Right atrium auricular region (tissue), 2 donors: ENCODE data around the gene CTSH. TPM values are rescaled to one million over a fixed set of nuclear protein-coding genes. Genes with fewer than 3 reads are reported as not detected.

Experiments
- DNase-seq: peaks from one replicate; pipeline ENCODE4 v3.0.0-alpha.2; 2019; ENCODE audit warnings: low spot score
- H3K27ac ChIP-seq, 2 donors: fragments of 200-600 bp; sonication (generic); 1 replicate in 1 of 2; 2 replicates in 1 of 2; pipeline ENCODE4 v1.5.1; 2016 to 2019
- H3K27me3 ChIP-seq, 2 donors: fragments of 200-600 bp; sonication (generic); one replicate each; pipeline versions ENCODE4 v1.5.1 to v1.6.0; 2017 to 2019
- H3K36me3 ChIP-seq: fragments of 200-600 bp; sonication (generic); one replicate; pipeline ENCODE4 v1.5.1; 2016
- H3K4me1 ChIP-seq, 2 donors: fragments of 200-600 bp; sonication (generic); one replicate each; pipeline versions ENCODE4 v1.5.1 to v1.6.0; 2017 to 2019
- H3K4me3 ChIP-seq, 2 donors: fragments of 200-600 bp; sonication (generic); 1 replicate in 1 of 2; 2 replicates in 1 of 2; pipeline ENCODE4 v1.5.1; 2017 to 2019; ENCODE audit warnings: mild to moderate bottlenecking in 1 of 2, moderate library complexity in 1 of 2
- H3K9me3 ChIP-seq, 2 donors: fragments of 200-600 bp; sonication (generic); one replicate each; pipeline ENCODE4 v1.5.1; 2019
- CTCF ChIP-seq, 2 donors: fragments of 200-600 bp; sonication (generic); IDR thresholded peaks; one replicate each; pipeline ENCODE4 v1.5.1; 2019; ENCODE audit warnings: antibody characterized with exemption in 2 of 2
- total RNA-seq, 2 donors: library from RNA; depleted of rRNA; stranded (reverse); fragments of >200 nt; gene quantifications; one replicate each; pipeline ENCODE4 v1.1.0, GENCODE V29; 2016

The CTSH gene
- total RNA-seq, 2 donors from 2014 or later = 51.0 to 114 TPM

GRCh38 chr15:78959360-78959759 is 14.5 kb upstream of the CTSH start:
- no peak for DNase-seq
- Histone ChIP-seq H3K4me1 (no peaks in the 10 kb centered on the region), H3K27me3 (no peaks in the 10 kb centered on the region), H3K4me3 (no peak overlapping the region), H3K27ac (no peak overlapping the region), H3K36me3 (no peaks in the 10 kb centered on the region), H3K9me3 (no peaks in the 10 kb centered on the region)
- TF ChIP-seq CTCF (IDR thresholded peaks at IDR 0.05) = no peak

GRCh38 chr15:78957416-78958093 is 12.7 kb upstream of the CTSH start:
- no peak for TF ChIP-seq CTCF (IDR thresholded peaks at IDR 0.05)
- Histone ChIP-seq H3K27me3 (no peaks in the 10 kb centered on the region), H3K9me3 (no peaks in the 10 kb centered on the region), H3K27ac (no peak overlapping the region), H3K36me3 (no peaks in the 10 kb centered on the region), H3K4me3 (no peak overlapping the region), H3K4me1 (no peaks in the 10 kb centered on the region)
- no peak for DNase-seq

GRCh38 chr15:78956937-78957336 is 12.1 kb upstream of the CTSH start:
- no peak for DNase-seq
- H3K27ac ChIP-seq = no peak overlapping the region
- no peak for TF ChIP-seq CTCF (IDR thresholded peaks at IDR 0.05)

GRCh38 chr15:78955355-78955754 is 10.5 kb upstream of the CTSH start:
- no peak for DNase-seq
- Histone ChIP-seq H3K9me3 (no peaks in the 10 kb centered on the region), H3K4me1 (peaks cover 0 to 21% of the 10 kb centered on the region in 2 donors), H3K27ac (no peak overlapping the region), H3K36me3 (no peaks in the 10 kb centered on the region), H3K4me3 (no peak overlapping the region), H3K27me3 (no peaks in the 10 kb centered on the region)
- no peak for TF ChIP-seq CTCF (IDR thresholded peaks at IDR 0.05)

More at GRCh38 chr15:78956937-78957336, 12.1 kb upstream of the CTSH start:
- Histone ChIP-seq H3K4me3 (no peak overlapping the region), H3K4me1 (peaks cover 0 to 5% of the 10 kb centered on the region in 2 donors), H3K36me3 (no peaks in the 10 kb centered on the region), H3K27me3 (no peaks in the 10 kb centered on the region), H3K9me3 (no peaks in the 10 kb centered on the region)

GRCh38 chr15:78951841-78952238 is 7.0 kb upstream of the CTSH start:
- Histone ChIP-seq H3K4me1 (peaks cover 0 to 21% of the 10 kb centered on the region in 2 donors), H3K27me3 (no peaks in the 10 kb centered on the region), H3K4me3 (no peak overlapping the region), H3K27ac (peak overlapping the region in 1 of 2 donors; percentile 51), H3K36me3 (no peaks in the 10 kb centered on the region), H3K9me3 (no peaks in the 10 kb centered on the region)
- no peak for DNase-seq
- TF ChIP-seq CTCF (IDR thresholded peaks at IDR 0.05) = no peak
